HG03439 (cell line): ENCODE data around the gene CSK.

Experiments
- ATAC-seq: cut with Tn5 transposase; IDR thresholded peaks from one replicate; pipeline ENCODE4 v1.9.1; 2021; ENCODE audit warnings: mild to moderate bottlenecking, moderate library complexity; ENCODE audit not compliant: unreplicated experiment

Gene CSK

DNA sequence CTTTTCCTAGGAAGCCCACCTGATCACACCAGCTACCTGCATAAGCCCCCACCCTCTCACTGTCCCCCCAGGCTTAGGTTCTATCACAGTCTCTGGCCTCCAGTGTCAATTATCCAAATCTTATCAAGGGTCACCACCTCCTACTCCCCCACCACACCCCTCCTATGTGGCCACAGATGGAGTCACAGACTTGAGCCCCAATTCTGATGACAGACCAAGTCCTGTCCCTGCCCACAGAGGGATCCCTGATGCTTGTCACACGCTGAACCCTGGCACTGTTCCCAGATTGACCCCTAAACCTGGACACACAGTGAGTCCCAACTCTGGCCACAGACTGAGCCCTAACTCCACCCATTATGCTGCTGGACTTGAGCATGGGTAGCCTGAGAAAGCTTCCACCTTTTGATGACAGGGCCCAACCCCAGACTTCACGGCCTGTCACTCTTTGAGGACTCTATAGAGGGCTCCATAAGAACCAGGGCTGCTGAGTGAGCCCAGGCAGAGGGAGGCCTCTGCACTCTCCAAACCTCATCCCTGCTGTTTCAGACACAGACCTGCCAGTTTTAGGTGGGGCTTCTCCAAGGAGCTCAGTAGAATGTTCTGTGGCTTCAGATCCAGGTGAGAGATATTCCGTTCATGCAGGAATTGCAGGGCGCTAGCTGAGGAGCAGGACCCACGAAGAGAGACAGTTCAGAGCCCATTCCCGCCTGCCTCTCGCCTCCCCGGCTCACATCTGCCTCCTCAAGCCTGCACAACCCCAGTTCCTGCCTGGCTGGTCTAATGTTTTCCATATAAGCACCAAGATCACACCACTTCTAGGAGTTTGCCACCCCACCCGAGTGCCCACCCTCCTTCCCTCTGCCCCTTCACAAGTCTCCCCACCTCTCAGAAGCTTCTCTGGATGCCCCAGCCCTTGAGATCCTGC is 59.2 kb downstream of the CSK start:
- no peak for ATAC-seq

GRCh38 chr15:74841891-74842373 is 60.1 kb downstream of the CSK start:
- no peak for ATAC-seq

GRCh38 chr15:74842581-74843444 is 60.9 kb downstream of the CSK start, which contains the start of gene ULK3:
TSS of gene ULK3 (minus strand) at chr15:74843156. CDS start at chr15:74843105, 51 bp downstream.
- ATAC-seq: peak; percentile 81

- ATAC-seq: no peak
These were observed 61.6 kb downstream of the CSK start for GRCh38 chr15:74843445-74843828.

- no peak for ATAC-seq
These were observed 62.0 kb downstream of the CSK start for GRCh38 chr15:74843891-74844299.

GRCh38 chr15:74844319-74845207 is 62.7 kb downstream of the CSK start:
- no peak for ATAC-seq

- ATAC-seq: no peak
These were observed 63.3 kb downstream of the CSK start for GRCh38 chr15:74845208-74845568.

DNA sequence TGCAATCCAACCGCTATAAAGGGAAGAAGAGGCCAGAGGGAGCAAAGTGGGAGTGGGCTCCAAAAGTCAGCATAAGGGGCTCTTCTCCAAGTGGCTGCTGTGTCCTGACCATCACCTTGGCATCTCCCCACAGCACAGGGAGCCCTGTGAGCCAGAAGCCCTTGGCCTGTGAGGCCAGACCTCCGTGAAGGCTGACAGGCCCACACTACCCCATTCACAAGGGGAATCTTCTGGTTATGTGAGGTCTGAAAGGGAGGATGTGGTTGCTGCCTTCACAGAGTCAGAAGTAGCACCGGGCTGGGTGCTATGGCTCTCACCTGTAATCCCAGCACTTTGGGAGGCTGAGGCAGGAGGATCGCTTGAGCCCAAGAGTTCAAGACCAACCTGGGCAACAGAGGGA is 63.7 kb downstream of the CSK start:
- no peak for ATAC-seq

- ATAC-seq: no peak
These were observed 65.6 kb downstream of the CSK start for GRCh38 chr15:74847432-74847831.

- ATAC-seq: no peak
These were observed 68.5 kb downstream of the CSK start for GRCh38 chr15:74850393-74850792.

GRCh38 chr15:74851960-74852359 is 70.1 kb downstream of the CSK start:
- ATAC-seq: no peak
